Kidney epithelial cell (primary cell): Measurements from ENCODE around the gene SOS2. TPM values are rescaled to one million over a fixed set of nuclear protein-coding genes. Genes with fewer than 3 reads are reported as not detected.

Source experiments
- DNase-seq: peaks from one replicate; pipeline ENCODE4 v3.0.0-alpha.2; 2010; ENCODE audit warnings: low read depth
- H3K27me3 ChIP-seq: 2 replicates; pipeline ENCODE4 v1.6.0; 2011; ENCODE audit warnings: low read length; ENCODE audit not compliant: control insufficient read depth, insufficient read depth
- H3K36me3 ChIP-seq: 2 replicates; pipeline ENCODE4 v1.5.1; 2011; ENCODE audit warnings: low read length; ENCODE audit not compliant: control insufficient read depth, insufficient read depth
- H3K4me3 ChIP-seq: 2 replicates; pipeline ENCODE4 v1.5.1; 2011; ENCODE audit warnings: low read depth, mild to moderate bottlenecking, control low read depth, low read length
- total RNA-seq: library from RNA; depleted of rRNA; stranded (reverse); fragments of >200 nt; gene quantifications from 2 replicates; pipeline ENCODE4 v1.2.3, GENCODE V29; 2015
- TF ChIP-seq, protein P1 (sequence below): IDR thresholded peaks from 2 replicates; pipeline ENCODE4 v1.5.1; 2011; ENCODE audit warnings: mild to moderate bottlenecking, moderate library complexity, low read length, control low read depth, inconsistent platforms; ENCODE audit not compliant: insufficient read depth, poor library complexity, severe bottlenecking

The SOS2 gene
- total RNA-seq, 1 donor from 2014 or later = 26.3 TPM

GRCh38 chr14:50121486-50121885 lies 109.9 kb downstream of the SOS2 start:
- DNase-seq = no peak

DNA sequence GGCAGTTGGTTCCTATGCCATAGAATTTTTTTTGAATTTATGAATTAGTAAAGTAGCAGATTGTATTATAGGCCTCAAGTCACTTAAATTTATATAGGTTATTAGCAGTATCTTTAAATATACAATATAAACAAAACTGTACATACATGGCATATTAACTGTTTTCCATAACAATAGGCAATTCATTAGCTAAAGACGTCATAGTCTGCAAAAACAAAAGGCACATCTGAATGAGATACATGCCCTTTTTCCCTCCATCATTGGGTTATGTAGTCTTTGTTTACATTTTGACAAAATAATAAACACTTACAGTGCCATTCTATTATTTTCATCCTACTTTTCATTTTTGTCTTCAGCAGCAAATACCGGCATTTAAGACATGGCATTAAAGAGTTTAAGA lies 113.9 kb downstream of the SOS2 start:
- no peaks in the 10 kb centered on the region for H3K27me3 ChIP-seq
- no peaks in the 10 kb centered on the region for H3K36me3 ChIP-seq
- TF ChIP-seq, protein P1, sequence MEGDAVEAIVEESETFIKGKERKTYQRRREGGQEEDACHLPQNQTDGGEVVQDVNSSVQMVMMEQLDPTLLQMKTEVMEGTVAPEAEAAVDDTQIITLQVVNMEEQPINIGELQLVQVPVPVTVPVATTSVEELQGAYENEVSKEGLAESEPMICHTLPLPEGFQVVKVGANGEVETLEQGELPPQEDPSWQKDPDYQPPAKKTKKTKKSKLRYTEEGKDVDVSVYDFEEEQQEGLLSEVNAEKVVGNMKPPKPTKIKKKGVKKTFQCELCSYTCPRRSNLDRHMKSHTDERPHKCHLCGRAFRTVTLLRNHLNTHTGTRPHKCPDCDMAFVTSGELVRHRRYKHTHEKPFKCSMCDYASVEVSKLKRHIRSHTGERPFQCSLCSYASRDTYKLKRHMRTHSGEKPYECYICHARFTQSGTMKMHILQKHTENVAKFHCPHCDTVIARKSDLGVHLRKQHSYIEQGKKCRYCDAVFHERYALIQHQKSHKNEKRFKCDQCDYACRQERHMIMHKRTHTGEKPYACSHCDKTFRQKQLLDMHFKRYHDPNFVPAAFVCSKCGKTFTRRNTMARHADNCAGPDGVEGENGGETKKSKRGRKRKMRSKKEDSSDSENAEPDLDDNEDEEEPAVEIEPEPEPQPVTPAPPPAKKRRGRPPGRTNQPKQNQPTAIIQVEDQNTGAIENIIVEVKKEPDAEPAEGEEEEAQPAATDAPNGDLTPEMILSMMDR = no peak
- no peak for DNase-seq
- H3K4me3 ChIP-seq = no peak overlapping the region

More at GRCh38 chr14:50121486-50121885, 109.9 kb downstream of the SOS2 start:
- H3K4me3 ChIP-seq = no peak overlapping the region
- peaks cover 2% of the 10 kb centered on the region for H3K36me3 ChIP-seq
- H3K27me3 ChIP-seq = no peaks in the 10 kb centered on the region
- TF ChIP-seq, protein P1 = no peak

DNA sequence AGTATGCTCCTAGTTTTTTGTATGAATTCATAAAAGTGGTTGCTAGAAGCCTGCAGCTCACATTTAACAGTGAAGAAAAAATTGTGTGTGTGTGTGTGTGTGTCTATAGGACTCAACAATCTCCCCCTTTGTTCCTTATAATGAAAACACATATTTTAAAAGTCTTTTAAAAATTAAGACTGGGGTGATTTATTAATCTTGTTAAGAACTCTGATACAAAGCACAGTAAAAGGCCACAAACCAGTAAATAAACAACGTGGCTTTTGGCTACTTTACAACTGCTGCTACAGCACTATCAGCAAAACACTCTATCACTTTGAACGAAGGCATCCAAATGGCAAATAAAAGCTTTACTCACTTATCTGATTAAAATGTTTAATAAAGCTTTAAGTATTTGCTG lies 114.4 kb downstream of the SOS2 start:
- TF ChIP-seq, protein P1 = no peak
- no peaks in the 10 kb centered on the region for H3K36me3 ChIP-seq

DNA sequence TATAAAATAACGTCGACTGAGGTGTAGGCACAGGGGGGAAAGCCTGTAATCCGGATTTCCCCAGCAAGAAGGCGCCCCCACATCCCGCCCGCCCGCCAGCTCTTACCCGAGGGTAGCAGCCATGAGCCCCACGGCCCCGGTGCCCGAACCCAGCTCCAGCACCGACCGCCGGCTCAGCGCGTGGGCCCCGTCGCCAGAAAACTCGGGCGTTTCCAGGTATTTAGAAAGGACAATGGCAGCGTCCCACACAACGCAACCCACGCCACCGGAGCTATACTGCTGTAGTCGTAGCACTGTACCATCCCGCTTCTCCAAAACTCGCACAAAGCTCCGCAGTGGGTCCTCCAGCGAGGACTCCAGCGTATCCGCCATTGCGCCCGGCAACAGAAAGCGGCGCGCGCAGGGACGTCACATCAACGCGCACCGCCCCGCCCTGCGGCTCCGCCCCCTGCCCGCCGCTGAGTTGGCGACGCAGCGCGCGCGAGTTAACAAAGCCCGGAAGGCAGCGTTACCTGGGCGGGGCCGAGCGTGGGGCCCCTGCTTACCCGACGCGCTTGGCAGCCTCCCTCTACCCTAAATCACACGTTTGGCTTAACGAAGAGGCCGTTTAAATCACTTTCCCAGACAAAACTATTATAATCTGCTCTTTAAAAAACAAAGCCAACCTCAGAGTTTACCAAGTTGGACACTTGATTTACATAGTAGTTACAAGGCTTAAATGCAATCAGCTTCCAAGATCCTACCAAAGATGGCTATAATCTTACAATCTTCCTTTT lies 115.0 kb downstream of the SOS2 start, which contains the start of gene VCPKMT:
Gene VCPKMT, minus strand, starts transcription at position 392 of the 776 bp plus-strand sequence. Its CDS starts 20 bp downstream, at position 372.
- Histone ChIP-seq H3K27me3 (no peaks in the 10 kb centered on the region), H3K4me3 (peak within 1 kb of the TSS; percentile 64), H3K36me3 (peaks cover 1% of the 10 kb centered on the region)
- peak; percentile 55 for DNase-seq
- TF ChIP-seq, protein P1 = no peak

More for the DNA sequence above, 114.4 kb downstream of the SOS2 start:
- Histone ChIP-seq H3K4me3 (no peak overlapping the region), H3K27me3 (no peaks in the 10 kb centered on the region)
- DNase-seq = no peak

- H3K27me3 ChIP-seq = no peaks in the 10 kb centered on the region
- H3K36me3 ChIP-seq = peaks cover 1% of the 10 kb centered on the region
- no peak for DNase-seq
- TF ChIP-seq, protein P1 = no peak
- H3K4me3 ChIP-seq = no peak overlapping the region
These were observed 117.9 kb downstream of the SOS2 start for GRCh38 chr14:50113381-50114035.
